Neural progenitor cell (in vitro differentiated cells): ENCODE data around the gene ATP6V1G1. TPM values are rescaled to one million over a fixed set of nuclear protein-coding genes. Genes with fewer than 3 reads are reported as not detected.

Source experiments
- DNase-seq: peaks from one replicate; pipeline ENCODE4 v3.0.0-alpha.2; 2016; ENCODE audit warnings: low spot score
- H2AFZ ChIP-seq: fragments of 200-600 bp; sonication (generic); replicated peaks from 2 replicates; pipeline ENCODE4 v1.6.1; 2016; ENCODE audit warnings: antibody characterized with exemption
- H3F3A ChIP-seq: fragments of 200-600 bp; sonication (generic); 2 replicates; pipeline ENCODE4 v1.6.1; 2016; ENCODE audit warnings: antibody characterized with exemption, low read depth
- H3K27ac ChIP-seq: fragments of 200-600 bp; sonication (generic); 2 replicates; pipeline ENCODE4 v1.5.1; 2016; ENCODE audit warnings: mild to moderate bottlenecking
- H3K27me3 ChIP-seq: fragments of 200-600 bp; sonication (generic); 2 replicates; pipeline ENCODE4 v1.6.1; 2016; ENCODE audit warnings: mild to moderate bottlenecking, moderate library complexity
- H3K36me3 ChIP-seq: fragments of 200-600 bp; sonication (generic); 2 replicates; pipeline ENCODE4 v1.5.1; 2016
- H3K4me1 ChIP-seq: fragments of 200-600 bp; sonication (generic); 2 replicates; pipeline ENCODE4 v1.6.1; 2016; ENCODE audit warnings: mixed run types
- H3K4me2 ChIP-seq: fragments of 200-600 bp; sonication (generic); 2 replicates; pipeline ENCODE4 v1.6.1; 2016
- H3K4me3 ChIP-seq: fragments of 200-600 bp; sonication (generic); 2 replicates; pipeline ENCODE4 v1.5.1; 2016
- H3K79me2 ChIP-seq: fragments of 200-600 bp; sonication (generic); 2 replicates; pipeline ENCODE4 v1.6.1; 2016; ENCODE audit warnings: low read depth
- H3K9ac ChIP-seq: fragments of 200-600 bp; sonication (generic); 2 replicates; pipeline ENCODE4 v1.6.1; 2016
- H3K9me3 ChIP-seq: fragments of 200-600 bp; sonication (generic); 2 replicates; pipeline ENCODE4 v1.5.1; 2016; ENCODE audit warnings: low read depth
- H4K20me1 ChIP-seq: fragments of 200-600 bp; sonication (generic); 2 replicates; pipeline ENCODE4 v1.6.1; 2016; ENCODE audit warnings: low read depth
- H3K27ac Mint-ChIP-seq: 3 replicates; pipeline ENCODE4 v1.8.0; 2021; ENCODE audit warnings: mixed read lengths
- H3K27me3 Mint-ChIP-seq: 2 replicates; pipeline ENCODE4 v1.8.0; 2022; ENCODE audit warnings: low read depth, mild to moderate bottlenecking, inconsistent platforms, moderate library complexity, mixed read lengths; ENCODE audit not compliant: insufficient read depth
- H3K36me3 Mint-ChIP-seq: 3 replicates; pipeline ENCODE4 v1.8.0; 2021; ENCODE audit warnings: mixed read lengths
- H3K4me1 Mint-ChIP-seq: 3 replicates; pipeline ENCODE4 v1.8.0; 2021; ENCODE audit warnings: mixed read lengths
- H3K4me3 Mint-ChIP-seq: 3 replicates; pipeline ENCODE4 v1.8.0; 2021; ENCODE audit warnings: mild to moderate bottlenecking, moderate library complexity, mixed read lengths
- H3K9me3 Mint-ChIP-seq: 3 replicates; pipeline ENCODE4 v1.8.0; 2020; ENCODE audit warnings: mixed read lengths
- EZH2 ChIP-seq: fragments of 200-600 bp; sonication (generic); IDR thresholded peaks from 2 replicates; pipeline ENCODE4 v1.6.1; 2017; ENCODE audit warnings: antibody characterized with exemption, mild to moderate bottlenecking, moderate library complexity
- EZH2phosphoT487 ChIP-seq: fragments of 200-600 bp; sonication (generic); IDR thresholded peaks from 2 replicates; pipeline ENCODE4 v1.6.1; 2017; ENCODE audit warnings: antibody characterized with exemption
- total RNA-seq: library from RNA; depleted of rRNA; stranded (reverse); fragments of >200 nt; gene quantifications from 2 replicates; pipeline ENCODE4 v1.2.3, GENCODE V29; 2015; ENCODE audit warnings: low replicate concordance
- TF ChIP-seq, protein P1 (sequence below): fragments of 200-600 bp; sonication (generic); IDR thresholded peaks from 2 replicates; pipeline ENCODE4 v1.5.1; 2017; ENCODE audit warnings: antibody characterized with exemption, mild to moderate bottlenecking

The ATP6V1G1 gene
- total RNA-seq, 1 donor from 2014 or later: 253 TPM

- Histone ChIP-seq H4K20me1 (peaks cover 47% of the 10 kb centered on the region), H3F3A (peaks cover 6% of the 10 kb centered on the region), H3K4me1 (peaks cover 15% of the 10 kb centered on the region), H2AFZ (no peak overlapping the region), H3K4me3 (peak overlapping the region; percentile 93), H3K27me3 (no peaks in the 10 kb centered on the region), H3K4me2 (peak overlapping the region; percentile 84), H3K9me3 (no peaks in the 10 kb centered on the region), H3K36me3 (no peaks in the 10 kb centered on the region), H3K9ac (peak overlapping the region; percentile 99), H3K27ac (no peak overlapping the region), H3K79me2 (peaks cover 64% of the 10 kb centered on the region)
- Mint-ChIP-seq H3K4me3 (peak overlapping the region; percentile 99), H3K4me1 (peaks cover 25% of the 10 kb centered on the region), H3K27me3 (no peaks in the 10 kb centered on the region), H3K9me3 (no peaks in the 10 kb centered on the region), H3K36me3 (peaks cover 4% of the 10 kb centered on the region), H3K27ac (peak overlapping the region; percentile 96)
- peak; percentile 9 for DNase-seq
- TF ChIP-seq EZH2phosphoT487: no peak
- TF ChIP-seq EZH2: no peak
Measured at GRCh38 chr9:114588651-114589526, 1.3 kb downstream of the ATP6V1G1 start.

DNA sequence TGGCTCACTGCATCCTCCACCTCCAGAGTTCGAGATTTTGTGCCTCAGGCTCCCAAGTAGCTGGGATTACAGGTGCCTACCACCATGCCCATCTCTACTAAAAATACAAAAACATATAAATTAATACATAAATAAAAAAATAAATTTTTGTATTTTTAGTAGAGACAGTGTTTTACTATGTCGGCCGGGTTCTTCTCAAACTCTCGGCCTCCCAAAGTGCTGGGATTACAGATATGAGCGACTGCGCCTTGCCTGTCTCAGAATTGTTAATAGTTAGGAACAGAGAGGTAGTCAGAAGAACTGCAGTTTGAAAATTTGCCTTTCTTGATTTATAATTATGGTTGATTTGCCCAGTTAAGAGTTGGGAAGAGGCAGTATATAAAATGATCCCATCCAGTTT, 2.8 kb downstream of the ATP6V1G1 start:
- Histone ChIP-seq H2AFZ (no peak overlapping the region), H3K27me3 (no peaks in the 10 kb centered on the region), H3K27ac (no peak overlapping the region), H3F3A (peaks cover 6% of the 10 kb centered on the region), H3K9ac (no peak overlapping the region), H3K4me1 (peaks cover 15% of the 10 kb centered on the region), H3K4me3 (no peak overlapping the region), H3K36me3 (no peaks in the 10 kb centered on the region), H3K79me2 (peaks cover 77% of the 10 kb centered on the region), H3K9me3 (no peaks in the 10 kb centered on the region), H3K4me2 (no peak overlapping the region), H4K20me1 (peaks cover 47% of the 10 kb centered on the region)
- TF ChIP-seq, protein P1, sequence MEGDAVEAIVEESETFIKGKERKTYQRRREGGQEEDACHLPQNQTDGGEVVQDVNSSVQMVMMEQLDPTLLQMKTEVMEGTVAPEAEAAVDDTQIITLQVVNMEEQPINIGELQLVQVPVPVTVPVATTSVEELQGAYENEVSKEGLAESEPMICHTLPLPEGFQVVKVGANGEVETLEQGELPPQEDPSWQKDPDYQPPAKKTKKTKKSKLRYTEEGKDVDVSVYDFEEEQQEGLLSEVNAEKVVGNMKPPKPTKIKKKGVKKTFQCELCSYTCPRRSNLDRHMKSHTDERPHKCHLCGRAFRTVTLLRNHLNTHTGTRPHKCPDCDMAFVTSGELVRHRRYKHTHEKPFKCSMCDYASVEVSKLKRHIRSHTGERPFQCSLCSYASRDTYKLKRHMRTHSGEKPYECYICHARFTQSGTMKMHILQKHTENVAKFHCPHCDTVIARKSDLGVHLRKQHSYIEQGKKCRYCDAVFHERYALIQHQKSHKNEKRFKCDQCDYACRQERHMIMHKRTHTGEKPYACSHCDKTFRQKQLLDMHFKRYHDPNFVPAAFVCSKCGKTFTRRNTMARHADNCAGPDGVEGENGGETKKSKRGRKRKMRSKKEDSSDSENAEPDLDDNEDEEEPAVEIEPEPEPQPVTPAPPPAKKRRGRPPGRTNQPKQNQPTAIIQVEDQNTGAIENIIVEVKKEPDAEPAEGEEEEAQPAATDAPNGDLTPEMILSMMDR: no peak
- TF ChIP-seq EZH2 (no peak), EZH2phosphoT487 (no peak)
- H3K4me3 Mint-ChIP-seq: peak overlapping the region; percentile 70
- DNase-seq: no peak
- peaks cover 24% of the 10 kb centered on the region for H3K4me1 Mint-ChIP-seq
- H3K36me3 Mint-ChIP-seq: peaks cover 7% of the 10 kb centered on the region
- H3K9me3 Mint-ChIP-seq: no peaks in the 10 kb centered on the region
- no peak overlapping the region for H3K27ac Mint-ChIP-seq
- H3K27me3 Mint-ChIP-seq: no peaks in the 10 kb centered on the region

- peaks cover 10% of the 10 kb centered on the region for H3K36me3 Mint-ChIP-seq
- H3K27ac Mint-ChIP-seq: no peak overlapping the region
Measured at GRCh38 chr9:114591291-114591787, 3.8 kb downstream of the ATP6V1G1 start.

More at GRCh38 chr9:114591291-114591787, 3.8 kb downstream of the ATP6V1G1 start:
- no peak overlapping the region for H3K4me2 ChIP-seq
- H3K4me3 ChIP-seq: no peak overlapping the region
- H3K36me3 ChIP-seq: peaks cover 1% of the 10 kb centered on the region
- Mint-ChIP-seq H3K9me3 (no peaks in the 10 kb centered on the region), H3K27me3 (no peaks in the 10 kb centered on the region), H3K4me3 (no peak overlapping the region), H3K4me1 (peaks cover 24% of the 10 kb centered on the region)
- no peak for DNase-seq
- H3K9me3 ChIP-seq: no peaks in the 10 kb centered on the region
- H3K27ac ChIP-seq: no peak overlapping the region
- no peak overlapping the region for H2AFZ ChIP-seq
- peaks cover 84% of the 10 kb centered on the region for H3K79me2 ChIP-seq
- H3F3A ChIP-seq: no peaks in the 10 kb centered on the region
- H3K9ac ChIP-seq: peak overlapping the region; percentile 14
- peaks cover 15% of the 10 kb centered on the region for H3K4me1 ChIP-seq
- H4K20me1 ChIP-seq: peaks cover 47% of the 10 kb centered on the region
- no peak for TF ChIP-seq EZH2
- TF ChIP-seq, protein P1: no peak
- TF ChIP-seq EZH2phosphoT487: no peak
- H3K27me3 ChIP-seq: no peaks in the 10 kb centered on the region
